Mesodermal cell (in vitro differentiated cells): ENCODE results near the gene CRTAC1. TPM values are rescaled to one million over a fixed set of nuclear protein-coding genes. Genes with fewer than 3 reads are reported as not detected.

Experiments used
- H3K27ac ChIP-seq: 2 replicates; pipeline ENCODE4 v1.7.0; 2013; ENCODE audit warnings: mild to moderate bottlenecking, low read depth, low read length, moderate library complexity; ENCODE audit not compliant: severe bottlenecking
- H3K36me3 ChIP-seq: 2 replicates; pipeline ENCODE4 v1.7.1; 2013; ENCODE audit warnings: mild to moderate bottlenecking, low read length, moderate library complexity; ENCODE audit not compliant: control insufficient read depth, insufficient read depth
- H3K4me1 ChIP-seq: one replicate; pipeline ENCODE4 v1.7.1; 2013; ENCODE audit warnings: mild to moderate bottlenecking, low read length; ENCODE audit not compliant: insufficient read depth, control insufficient read depth, poor library complexity, severe bottlenecking
- H3K4me3 ChIP-seq: 2 replicates; pipeline ENCODE4 v1.7.0; 2013; ENCODE audit warnings: low read length, control low read depth, mild to moderate bottlenecking; ENCODE audit not compliant: insufficient read depth, poor library complexity, severe bottlenecking; ENCODE audit errors: extremely low read depth
- H3K9me3 ChIP-seq: 2 replicates; pipeline ENCODE4 v1.7.1; 2013; ENCODE audit warnings: mild to moderate bottlenecking, low read length, moderate library complexity; ENCODE audit not compliant: control insufficient read depth
- WGBS, 2 experiments: methylation state at CpG; one replicate each; pipeline ENCODE4 v1.1.5; 2013; ENCODE audit warnings: missing lambda C conversion rate in 2 of 2; ENCODE audit not compliant: insufficient coverage in 2 of 2; 5-methylcytosine and 5-hydroxymethylcytosine counted together
- polyA plus RNA-seq, 2 experiments: library from polyadenylated mRNA; stranded (reverse); fragments of 50-300 nt; gene quantifications; one replicate each; pipeline ENCODE4 v1.2.3, GENCODE V29; 2013

The CRTAC1 gene, protein sequence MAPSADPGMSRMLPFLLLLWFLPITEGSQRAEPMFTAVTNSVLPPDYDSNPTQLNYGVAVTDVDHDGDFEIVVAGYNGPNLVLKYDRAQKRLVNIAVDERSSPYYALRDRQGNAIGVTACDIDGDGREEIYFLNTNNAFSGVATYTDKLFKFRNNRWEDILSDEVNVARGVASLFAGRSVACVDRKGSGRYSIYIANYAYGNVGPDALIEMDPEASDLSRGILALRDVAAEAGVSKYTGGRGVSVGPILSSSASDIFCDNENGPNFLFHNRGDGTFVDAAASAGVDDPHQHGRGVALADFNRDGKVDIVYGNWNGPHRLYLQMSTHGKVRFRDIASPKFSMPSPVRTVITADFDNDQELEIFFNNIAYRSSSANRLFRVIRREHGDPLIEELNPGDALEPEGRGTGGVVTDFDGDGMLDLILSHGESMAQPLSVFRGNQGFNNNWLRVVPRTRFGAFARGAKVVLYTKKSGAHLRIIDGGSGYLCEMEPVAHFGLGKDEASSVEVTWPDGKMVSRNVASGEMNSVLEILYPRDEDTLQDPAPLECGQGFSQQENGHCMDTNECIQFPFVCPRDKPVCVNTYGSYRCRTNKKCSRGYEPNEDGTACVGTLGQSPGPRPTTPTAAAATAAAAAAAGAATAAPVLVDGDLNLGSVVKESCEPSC
- 2.4 TPM for polyA plus RNA-seq (2013, experiment 1 of 2)
- 1.8 TPM for polyA plus RNA-seq (2013, experiment 2 of 2)

DNA sequence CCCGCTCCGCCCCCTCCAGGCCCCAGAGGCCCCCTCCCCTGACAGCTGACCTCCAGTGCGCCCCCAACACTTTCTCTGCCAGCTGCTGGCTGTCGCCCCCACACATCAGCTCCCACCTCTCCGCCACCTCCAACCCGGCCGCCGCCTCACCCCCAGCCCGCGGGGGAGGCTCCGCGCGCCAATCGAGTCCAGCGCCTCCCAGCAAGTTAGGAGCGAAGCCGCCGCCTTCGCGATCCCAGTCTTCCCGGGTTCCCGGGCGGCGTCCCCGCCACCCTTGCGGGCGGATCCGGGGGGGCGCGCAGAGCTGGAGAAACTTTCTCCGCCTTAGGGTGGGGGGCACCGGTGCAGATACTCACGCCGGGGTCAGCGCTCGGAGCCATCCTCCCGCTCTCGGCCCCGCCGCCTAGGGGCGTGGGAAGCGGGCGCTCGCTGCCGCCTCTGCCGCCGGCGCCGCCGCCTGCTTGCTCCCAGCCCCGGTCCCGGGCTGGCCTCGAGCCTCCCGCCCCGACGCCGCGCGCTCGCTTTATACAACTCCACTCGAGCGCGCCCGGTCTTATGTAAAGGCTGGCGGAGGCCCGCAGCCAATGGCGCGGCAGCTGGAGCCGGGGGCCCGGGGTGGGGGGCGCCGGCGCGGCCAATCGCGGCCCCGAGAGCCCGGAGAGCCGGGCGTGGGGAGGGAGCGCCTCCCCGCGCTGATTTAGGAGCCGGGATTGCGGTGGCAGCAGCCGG lies at the start of gene CRTAC1:
Gene CRTAC1 (minus strand): TSS at position 529 of the 729 bp plus-strand sequence. CDS start 149 bp downstream, at position 380.
- Histone ChIP-seq H3K36me3 (no peaks in the 10 kb centered on the region), H3K4me3 (peak within 1 kb of the TSS; percentile 43), H3K27ac (no peak within 1 kb of the TSS), H3K9me3 (no peaks in the 10 kb centered on the region), H3K4me1 (peaks cover 6% of the 10 kb centered on the region)
- whole genome bisulfite sequencing, 2 experiments, result 0% methylated on average over 50 to 67 of the region's 86 CpGs

- H3K4me1 ChIP-seq, result no peaks in the 10 kb centered on the region
- H3K4me3 ChIP-seq, result no peak overlapping the region
- no peaks in the 10 kb centered on the region for H3K36me3 ChIP-seq
- H3K27ac ChIP-seq, result no peak overlapping the region
- H3K9me3 ChIP-seq, result no peaks in the 10 kb centered on the region
- 100% methylated on average over 1 of the region's 1 CpG for WGBS, 2 experiments
Measured at GRCh38 chr10:98078774-98079173, 48.4 kb upstream of the CRTAC1 start.

- H3K4me3 ChIP-seq, result no peak overlapping the region
- no peak overlapping the region for H3K27ac ChIP-seq
- WGBS, 2 experiments, result 75 to 100% methylated on average over 1 of the region's 1 CpG
- no peaks in the 10 kb centered on the region for H3K9me3 ChIP-seq
- no peaks in the 10 kb centered on the region for H3K36me3 ChIP-seq
- no peaks in the 10 kb centered on the region for H3K4me1 ChIP-seq
Measured at GRCh38 chr10:98077223-98077622, 46.8 kb upstream of the CRTAC1 start.

GRCh38 chr10:98076086-98076485 lies 45.7 kb upstream of the CRTAC1 start:
- Histone ChIP-seq H3K9me3 (no peaks in the 10 kb centered on the region), H3K4me1 (no peaks in the 10 kb centered on the region), H3K4me3 (no peak overlapping the region), H3K27ac (no peak overlapping the region), H3K36me3 (no peaks in the 10 kb centered on the region)
- 17 to 38% methylated on average over 2 to 3 of the region's 7 CpGs for WGBS, 2 experiments

DNA sequence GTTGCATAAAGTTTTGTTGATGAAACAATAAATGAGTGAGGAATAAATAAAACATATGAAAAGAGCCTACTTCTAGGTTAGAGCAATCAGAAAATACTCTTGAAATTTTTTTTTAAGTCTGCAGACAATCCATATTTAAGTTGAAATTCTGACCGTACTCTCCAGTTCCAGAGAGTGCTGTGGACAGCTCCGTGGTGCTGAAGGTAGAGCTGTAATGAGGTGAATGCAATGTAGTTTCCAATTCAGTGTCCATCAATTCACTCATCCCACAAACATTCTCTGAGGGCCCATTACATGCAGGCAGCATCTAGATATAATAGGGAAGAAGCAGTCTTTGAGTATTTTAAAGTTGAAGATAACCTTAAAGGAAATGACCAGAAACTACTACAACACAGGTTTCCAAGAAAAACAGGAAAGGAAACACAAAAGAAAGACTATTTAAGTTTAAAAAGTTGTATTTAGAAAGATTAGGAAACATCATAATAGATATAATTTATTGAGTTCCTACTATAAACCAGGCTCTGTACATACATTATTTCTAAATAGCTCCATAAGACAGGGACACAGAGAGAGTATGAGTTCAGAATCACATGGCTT lies 44.0 kb upstream of the CRTAC1 start:
- WGBS, 2 experiments, result no CpG with 5 or more reads among the region's 2 CpGs
- Histone ChIP-seq H3K4me3 (no peak overlapping the region), H3K27ac (no peak overlapping the region), H3K36me3 (no peaks in the 10 kb centered on the region), H3K9me3 (no peaks in the 10 kb centered on the region), H3K4me1 (no peaks in the 10 kb centered on the region)

DNA sequence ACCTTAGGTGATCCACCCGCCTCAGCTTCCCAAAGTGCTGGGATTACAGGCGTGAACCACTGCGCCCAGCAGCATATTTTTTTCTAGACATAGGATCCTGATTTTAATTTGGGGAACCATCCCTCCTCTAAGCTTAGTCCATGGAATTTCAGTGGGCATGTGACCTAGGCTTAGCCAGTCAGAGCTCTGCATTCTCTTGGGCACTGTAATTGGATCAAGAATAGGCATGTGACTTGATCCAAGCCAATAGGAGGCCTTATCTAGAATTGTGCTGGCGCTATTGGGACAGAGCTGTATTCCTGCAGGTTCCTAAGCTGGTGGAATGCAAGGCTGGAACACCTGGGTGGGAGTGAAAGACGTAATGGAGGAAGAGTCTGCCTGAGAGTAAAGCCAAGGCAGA lies 36.7 kb upstream of the CRTAC1 start:
- H3K36me3 ChIP-seq, result no peaks in the 10 kb centered on the region
- no peak overlapping the region for H3K27ac ChIP-seq
- H3K4me3 ChIP-seq, result no peak overlapping the region
- H3K4me1 ChIP-seq, result no peaks in the 10 kb centered on the region
- 81 to 94% methylated on average over 4 to 5 of the region's 5 CpGs for WGBS, 2 experiments
- no peaks in the 10 kb centered on the region for H3K9me3 ChIP-seq

DNA sequence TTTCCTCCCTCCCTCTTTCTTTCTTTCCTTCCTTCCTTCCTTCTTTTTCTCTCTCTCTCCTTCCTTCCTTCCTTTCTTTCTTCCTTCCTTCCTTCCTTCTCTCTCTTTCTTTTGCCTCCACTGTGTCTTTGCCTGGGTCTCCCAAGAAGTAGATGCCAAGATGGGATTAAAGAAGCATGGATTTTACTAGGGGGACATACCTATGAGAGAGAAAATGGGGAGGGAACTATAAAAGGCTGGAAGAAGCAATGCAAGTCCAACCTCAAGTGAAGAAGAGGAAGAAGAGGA lies 33.3 kb upstream of the CRTAC1 start:
- H3K9me3 ChIP-seq, result no peaks in the 10 kb centered on the region
- H3K27ac ChIP-seq, result no peak overlapping the region

DNA sequence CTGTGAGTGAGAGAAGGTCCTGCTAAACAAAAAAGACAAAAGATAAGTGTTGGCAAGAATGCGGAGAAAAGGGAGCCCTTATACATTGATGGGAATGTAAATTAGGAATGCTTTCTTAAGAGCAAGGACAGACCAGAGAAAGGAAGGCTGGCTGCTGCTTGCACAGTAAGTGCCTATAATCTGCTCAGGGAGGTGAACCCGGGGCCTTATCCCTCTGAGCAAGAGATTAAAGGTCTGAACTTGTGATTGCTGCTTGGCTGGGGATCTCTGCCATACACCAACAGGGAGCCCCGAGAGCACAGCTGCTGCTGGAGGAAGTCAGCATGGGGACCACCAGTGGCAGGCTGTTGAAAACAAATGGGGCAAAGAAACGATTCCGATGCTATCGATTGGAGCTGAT lies 32.0 kb upstream of the CRTAC1 start:
- no peak overlapping the region for H3K27ac ChIP-seq
- H3K9me3 ChIP-seq, result no peaks in the 10 kb centered on the region
- WGBS, 2 experiments, result 68 to 76% methylated on average over 5 to 6 of the region's 6 CpGs
- H3K36me3 ChIP-seq, result no peaks in the 10 kb centered on the region
- H3K4me1 ChIP-seq, result no peaks in the 10 kb centered on the region
- no peak overlapping the region for H3K4me3 ChIP-seq

More for the DNA sequence above, 33.3 kb upstream of the CRTAC1 start:
- Histone ChIP-seq H3K36me3 (no peaks in the 10 kb centered on the region), H3K4me3 (no peak overlapping the region), H3K4me1 (no peaks in the 10 kb centered on the region)

- Histone ChIP-seq H3K36me3 (no peaks in the 10 kb centered on the region), H3K9me3 (no peaks in the 10 kb centered on the region), H3K4me1 (no peaks in the 10 kb centered on the region), H3K27ac (no peak overlapping the region), H3K4me3 (no peak overlapping the region)
- WGBS, 2 experiments, result 72 to 79% methylated on average over 8 to 10 of the region's 10 CpGs
Measured at GRCh38 chr10:98060079-98060478, 29.7 kb upstream of the CRTAC1 start.

GRCh38 chr10:98058295-98058694 lies 27.9 kb upstream of the CRTAC1 start:
- Histone ChIP-seq H3K9me3 (no peaks in the 10 kb centered on the region), H3K36me3 (no peaks in the 10 kb centered on the region), H3K27ac (no peak overlapping the region), H3K4me1 (no peaks in the 10 kb centered on the region), H3K4me3 (no peak overlapping the region)
- 80% methylated on average over 1 of the region's 1 CpG; no CpG with 5 or more reads in 1 of the 2 experiments for WGBS, 2 experiments
